NCI-H2171 (cell line): Measurements from ENCODE around the gene PRR19.
"Not testable (repeated sequence)": the region's sequence is repeated elsewhere in the genome, so short reads cannot be mapped to it uniquely, and the experiment has no call there.

Experiments used
- DNase-seq: peaks from one replicate; lab custom pipeline; 2025; lab: John Stamatoyannopoulos, UW

The PRR19 gene, protein sequence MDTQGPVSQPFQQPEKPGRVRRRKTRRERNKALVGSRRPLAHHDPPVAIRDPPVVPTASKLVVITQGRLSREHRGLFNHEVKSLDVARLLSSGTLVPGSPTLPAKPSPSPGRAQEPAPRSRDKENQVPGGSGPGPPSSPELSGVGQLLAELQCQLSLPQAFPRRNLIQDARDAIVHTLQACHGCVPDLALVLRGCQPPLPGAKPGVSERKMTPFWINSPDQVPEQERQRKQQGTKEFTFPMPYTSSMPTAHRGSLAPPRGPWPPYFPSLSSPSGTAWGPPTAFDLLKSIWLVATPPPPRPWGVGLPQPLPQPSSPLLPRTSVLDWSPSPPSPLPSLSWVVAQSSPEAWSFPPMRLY

DNA sequence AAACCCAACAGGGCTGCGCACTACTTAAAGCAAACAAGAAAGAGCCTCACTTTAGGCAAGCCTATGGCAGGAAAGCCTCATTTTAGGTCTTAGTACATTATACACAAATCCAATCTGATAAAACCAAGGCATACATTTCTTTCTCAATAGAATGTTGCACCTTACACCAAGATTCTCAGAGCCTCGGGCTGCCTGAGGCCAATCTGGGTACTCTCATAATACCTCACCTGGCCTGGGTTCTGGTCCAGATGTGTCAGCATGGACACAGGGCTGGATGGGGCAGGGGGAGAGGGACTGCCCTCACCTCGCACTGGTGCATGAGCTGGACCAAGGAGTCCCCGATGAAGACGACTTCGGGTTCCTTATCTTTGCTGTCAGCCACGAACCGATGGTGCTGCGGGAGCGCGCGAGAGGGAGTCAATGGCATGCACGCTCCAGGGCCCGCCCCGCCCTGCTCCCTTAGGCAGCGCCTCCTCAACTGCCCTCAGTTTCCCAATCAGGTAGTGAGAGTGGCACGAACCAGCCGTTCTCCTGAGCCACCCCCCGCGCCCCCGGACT, at the start of gene PRR19:
PRR19 (plus strand) TSS at position 487 of the 558 bp plus-strand sequence. CDS start 7,453 bp downstream, outside the sequence.
- DNase-seq = no peak

DNA sequence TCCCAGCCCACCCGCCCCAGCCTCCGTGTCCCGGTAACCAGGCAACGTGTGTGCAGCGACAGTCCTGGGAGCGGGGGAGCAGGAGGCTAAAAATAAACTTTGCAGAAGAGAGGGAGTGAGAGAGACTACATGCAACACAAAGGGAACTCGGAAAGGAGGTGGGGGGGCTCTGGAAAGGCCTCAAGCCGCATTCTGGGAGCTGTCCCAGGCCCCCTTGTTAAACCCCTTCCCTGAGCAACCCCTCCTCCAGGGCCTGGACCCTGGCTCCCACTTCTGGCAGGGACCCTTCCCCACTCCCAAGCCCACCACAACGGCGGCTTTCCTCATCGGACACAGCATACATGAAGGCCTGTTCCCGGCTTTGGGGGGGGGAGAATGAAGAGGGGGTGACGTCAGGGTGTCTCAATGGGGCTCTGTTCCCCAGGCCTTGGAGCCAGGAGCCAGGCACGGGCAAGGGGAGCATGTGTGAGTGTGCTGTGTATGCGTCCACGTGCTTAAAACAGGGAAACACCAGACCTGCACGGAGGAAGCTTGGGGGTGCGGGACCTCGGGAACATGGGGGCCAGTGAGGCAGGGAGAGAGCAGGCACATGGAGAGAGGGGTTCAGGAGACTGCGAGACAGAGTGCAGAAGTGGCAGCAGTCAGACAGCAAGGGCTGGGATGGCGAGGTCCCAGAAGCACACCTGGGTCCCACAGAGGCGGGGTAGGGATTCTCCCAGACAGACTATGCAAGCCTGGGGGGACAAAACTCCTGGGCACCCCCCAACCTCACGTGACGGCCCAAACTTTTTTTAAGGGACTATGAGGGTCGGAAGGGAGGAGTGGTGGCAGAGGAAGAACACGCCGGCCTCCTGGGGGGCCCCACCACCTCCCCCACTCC, 49.3 kb upstream of the PRR19 start:
- DNase-seq = no peak

DNA sequence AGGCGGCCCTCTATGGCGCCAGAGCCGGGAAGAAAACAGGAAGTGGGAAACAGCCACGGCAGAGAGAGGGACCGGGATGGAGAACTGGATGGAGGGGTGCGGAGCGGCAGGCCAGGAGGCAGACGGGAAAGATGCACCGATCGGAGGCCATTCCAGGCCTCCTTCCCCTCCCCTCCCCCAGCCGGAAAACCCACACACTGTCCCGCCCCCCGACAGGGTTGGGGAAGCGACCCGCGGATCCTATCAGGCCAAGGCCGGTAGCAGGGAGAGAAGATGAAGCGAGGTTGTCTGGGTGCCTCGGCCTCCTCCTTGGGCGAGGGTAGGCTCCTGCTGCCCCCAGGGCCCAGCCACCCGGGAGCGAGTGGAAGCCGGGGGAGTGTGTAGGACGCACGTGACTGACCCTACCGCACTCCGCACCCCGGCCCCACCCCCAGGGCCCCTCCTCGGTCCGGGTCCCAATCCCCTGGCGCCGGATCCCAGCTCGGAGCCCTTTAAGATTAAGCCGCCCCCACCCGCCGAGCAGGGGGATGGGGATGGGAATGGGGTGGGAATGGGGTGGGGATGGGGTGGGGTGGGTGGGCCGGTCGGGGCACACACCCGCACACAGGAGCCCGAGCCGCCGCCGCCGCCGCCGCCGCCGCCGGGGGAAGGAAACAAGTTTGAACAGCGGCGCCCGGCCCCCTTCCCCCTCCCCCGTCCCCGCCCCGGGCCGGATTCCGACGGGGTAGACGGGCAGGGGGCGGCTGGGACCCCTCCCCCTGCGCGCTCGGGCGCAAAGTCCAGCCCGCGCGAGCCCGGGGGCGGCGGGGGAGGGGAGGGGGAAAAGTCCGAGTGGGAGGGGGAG, 48.5 kb upstream of the PRR19 start:
- peak; percentile 50 for DNase-seq

DNA sequence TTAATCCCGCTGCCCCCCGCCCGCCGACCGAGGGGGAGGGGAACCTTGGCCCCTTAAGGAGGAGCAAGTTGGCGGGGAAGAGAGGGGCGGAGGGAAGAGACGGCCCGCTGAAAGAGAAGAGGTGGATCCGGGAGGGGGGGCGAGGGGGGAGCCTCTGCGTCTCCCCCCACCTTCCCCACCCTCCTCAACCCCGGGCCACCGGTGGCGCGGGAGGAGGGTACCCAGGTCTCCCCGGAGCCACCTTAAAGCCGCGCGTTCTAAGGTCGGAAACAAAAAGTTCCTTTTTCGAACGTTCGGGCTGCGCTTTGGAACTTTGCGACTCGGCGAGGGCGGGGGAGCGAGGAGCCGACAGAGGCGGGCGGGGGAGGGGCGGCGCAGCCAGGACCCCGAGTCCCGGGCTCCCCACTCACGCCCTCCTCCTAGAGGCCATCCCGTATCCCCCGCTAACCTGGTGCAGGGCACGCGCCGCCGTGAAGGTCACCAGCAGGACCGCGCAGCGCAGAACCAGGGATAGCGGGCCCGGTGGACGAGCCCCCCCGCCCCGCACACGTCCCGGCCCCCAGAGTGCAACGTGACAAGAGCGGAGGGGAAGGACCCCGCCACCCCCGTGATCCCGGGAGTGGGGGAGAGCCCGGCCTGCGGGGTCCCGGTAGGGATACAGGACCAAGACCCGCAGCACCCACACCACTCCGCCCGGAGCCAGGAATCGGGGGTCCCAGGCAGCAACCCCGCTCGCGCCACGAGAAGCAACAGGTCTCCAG, 47.7 kb upstream of the PRR19 start:
- peak; percentile 76 for DNase-seq

DNA sequence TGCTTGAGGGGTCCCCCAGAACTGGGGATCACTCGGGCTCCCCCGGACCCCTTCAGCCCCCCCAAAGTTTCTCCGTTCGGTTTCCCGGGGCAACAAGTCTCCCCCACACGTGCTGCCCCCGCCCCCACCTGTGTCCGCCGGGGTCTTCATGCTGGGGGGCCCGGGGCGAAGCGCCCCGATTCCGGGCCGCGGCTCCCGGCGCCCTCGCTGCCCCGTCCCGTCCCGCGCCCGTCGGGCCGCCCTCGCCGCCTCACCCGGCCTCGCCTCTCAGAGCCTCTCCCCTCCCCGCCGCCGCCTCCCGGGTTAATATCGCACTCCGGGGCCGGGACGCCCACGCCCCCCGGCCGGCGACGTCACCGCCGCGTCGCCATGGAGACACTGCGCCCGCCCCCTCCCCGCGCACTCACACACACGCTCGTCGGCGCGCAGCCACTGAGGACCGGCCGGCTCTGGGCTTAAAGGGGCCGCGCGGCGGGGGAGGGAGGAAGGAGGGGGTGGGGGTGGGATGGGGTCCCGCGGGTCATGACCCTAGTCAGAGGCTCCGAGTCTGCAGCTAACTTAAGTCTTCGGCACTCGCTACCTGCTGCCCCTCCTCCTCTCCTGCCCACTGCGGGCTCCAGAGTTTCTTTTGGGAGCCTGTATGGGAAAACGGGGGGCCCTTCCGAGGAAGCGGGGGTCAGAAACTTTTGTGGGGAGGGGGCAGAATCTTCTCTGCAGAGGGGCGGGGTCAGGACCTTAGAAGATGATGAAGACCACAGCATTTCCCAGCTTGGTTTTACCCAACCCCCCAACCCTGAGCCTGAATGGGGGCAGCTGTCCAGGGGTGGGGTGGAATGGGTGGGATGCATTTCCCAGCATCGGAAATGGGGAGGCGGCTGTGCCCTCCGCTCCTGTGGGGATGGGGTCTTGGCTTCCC, 46.8 kb upstream of the PRR19 start, which contains the start of gene ERF:
ERF (minus strand) TSS at position 279 of the 916 bp plus-strand sequence; CDS start at position 150, 129 bp downstream.
- peak; percentile 90 for DNase-seq

DNA sequence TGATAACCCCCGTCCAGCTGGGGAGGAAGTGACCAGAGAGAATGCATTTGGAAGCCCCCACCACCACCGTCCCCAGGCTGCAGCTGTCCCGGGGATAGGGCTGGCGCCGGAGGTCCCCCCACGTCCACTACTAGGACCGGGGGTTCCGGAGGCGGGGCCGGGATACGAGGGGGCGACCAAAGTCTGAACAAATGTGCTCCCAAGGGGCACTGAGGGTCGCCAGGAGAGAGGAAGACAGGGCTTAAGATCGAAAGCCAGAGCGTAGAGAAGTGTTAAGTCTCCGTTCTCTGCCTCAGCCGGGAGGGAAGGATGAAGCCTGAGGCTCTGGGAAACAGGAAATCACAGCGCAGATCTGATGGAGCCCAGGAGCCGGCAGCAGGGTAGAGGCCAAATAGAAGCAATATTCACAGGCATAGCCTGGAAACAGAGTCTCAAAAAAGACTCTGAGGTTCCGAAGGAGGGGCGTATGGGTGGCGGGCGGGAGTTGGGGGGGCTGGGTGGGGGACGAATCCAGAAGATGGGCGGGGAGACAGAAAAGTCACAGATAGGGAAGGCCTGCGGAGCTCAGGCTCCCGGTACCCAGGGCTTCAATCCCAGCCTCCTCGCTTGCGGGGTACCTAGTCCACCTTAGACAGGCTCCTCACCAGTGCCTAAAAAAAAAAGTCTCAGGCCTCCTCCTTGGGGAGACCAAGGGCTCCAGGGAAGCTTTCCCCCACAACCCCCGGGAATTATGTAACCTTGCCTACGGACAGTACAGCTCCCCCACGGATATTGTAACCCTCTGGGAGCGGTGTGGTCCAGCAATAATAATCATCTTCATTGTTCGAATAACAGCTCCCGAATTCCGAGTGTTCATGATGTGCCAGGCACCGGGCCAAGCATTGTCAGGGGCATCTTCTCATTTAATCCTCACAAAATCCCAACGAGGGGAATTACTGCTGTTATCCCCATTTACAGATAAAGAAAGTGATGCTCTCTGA, 45.9 kb upstream of the PRR19 start:
- DNase-seq = peak; percentile 33

DNA sequence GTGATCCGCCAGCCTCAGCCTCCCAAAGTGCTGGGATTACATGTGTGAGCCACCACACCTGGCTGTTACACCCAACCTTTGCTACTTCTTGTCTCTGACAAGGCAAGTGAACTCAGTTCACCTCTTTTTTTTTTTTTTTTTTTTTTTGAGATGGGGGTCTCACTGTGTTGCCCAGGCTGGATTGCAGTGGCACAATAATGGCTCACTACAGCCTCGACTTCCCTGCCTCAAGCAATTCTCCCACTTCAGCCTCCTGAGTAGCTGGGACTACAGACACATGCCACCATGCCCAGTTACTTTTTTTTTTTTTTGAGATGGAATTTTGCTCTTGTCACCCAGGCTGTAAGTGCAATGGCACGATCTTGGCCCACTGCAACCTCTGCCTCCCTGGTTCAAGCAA, 44.1 kb upstream of the PRR19 start:
- DNase-seq = not testable (repeated sequence)

DNA sequence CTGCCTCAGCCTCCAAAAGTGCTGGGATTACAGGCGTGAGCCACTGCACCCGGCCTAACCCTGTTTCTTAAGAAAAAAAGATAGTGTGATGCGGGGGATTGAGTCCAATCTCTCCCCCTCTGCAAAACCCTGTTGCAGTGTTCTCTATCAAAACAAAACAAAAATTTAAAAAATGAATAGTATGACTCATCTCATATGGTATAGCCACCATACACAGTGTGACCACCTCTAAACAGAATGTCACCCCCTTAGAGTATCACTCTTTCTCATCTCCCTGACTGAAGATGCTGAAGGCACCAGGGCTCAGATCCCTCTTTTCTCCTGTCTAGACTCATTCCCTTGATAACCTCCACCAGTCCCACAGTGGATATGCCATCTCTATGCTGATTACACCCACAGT, 40.2 kb upstream of the PRR19 start:
- DNase-seq = no peak

DNA sequence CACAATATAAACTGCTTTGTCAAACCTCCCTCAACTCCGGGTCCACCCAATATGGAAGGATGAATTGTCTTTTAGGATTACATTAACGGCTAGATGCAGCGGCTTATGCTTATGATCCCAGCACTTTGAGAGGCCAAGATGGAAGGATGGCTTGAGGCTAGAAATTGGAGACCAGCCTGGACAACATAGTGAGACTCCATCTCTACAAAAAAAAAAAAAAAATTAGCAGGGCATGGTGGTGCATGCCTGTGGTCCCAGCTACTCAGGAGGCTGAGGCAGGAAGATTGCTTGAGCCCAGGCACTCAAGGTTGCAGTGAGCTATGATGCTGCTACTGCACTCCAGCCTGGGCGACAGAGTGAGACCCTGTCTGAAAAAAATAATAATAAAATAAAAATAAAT, 35.8 kb upstream of the PRR19 start:
- not testable (repeated sequence) for DNase-seq

DNA sequence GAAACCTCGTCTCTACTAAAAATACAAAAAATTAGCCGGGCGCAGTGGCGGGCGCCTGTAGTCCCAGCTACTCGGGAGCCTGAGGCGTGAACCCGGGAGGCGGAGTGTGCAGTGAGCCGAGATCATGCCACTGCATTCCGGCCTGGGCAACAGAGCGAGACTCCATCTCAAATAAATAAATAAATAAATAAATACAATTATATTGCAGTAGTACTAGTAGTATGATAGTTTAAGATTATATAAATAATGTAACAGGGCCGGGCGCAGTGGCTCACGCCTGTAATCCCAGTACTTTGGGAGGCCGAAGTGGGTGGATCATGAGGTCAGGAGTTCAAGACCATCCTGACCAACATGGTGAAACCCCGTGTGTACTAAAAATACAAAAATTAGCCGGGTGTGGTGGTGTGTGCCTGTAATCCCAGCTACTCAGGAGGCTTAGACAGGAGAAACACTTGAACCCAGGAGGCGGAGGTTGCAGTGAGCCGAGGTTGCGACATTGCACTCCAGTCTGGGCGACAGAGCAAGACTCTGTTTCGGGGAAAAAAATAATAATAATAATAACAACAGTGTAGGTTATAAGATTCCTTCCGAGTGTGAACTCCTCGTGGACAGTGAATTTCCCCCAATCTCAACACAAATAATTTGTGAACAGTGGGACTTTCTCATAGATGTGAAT, 34.9 kb upstream of the PRR19 start:
- not testable (repeated sequence) for DNase-seq

DNA sequence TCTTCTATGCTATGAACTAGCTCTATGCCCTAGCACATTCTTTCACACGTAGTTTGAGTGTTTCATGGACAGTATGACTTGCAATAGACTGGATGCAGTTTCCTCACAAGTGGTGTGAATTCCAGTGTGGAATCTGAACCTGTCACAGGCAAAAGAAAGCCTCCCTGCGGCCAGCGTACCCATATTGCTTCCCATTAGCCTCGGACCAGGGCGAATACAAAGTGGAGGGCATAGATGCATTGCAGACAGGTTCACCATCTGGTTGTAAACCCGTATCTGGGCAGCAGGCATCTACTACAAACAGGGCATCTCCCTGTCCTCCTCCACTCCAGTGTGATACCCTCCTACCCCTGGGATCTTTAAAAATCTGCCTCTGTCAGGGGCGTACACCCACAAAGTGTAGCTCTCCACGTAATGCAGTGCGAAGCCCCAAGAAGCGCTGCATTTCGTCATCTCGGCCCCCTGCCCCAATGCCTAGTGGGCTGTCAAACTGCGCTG, 34.2 kb upstream of the PRR19 start:
- DNase-seq = no peak

DNA sequence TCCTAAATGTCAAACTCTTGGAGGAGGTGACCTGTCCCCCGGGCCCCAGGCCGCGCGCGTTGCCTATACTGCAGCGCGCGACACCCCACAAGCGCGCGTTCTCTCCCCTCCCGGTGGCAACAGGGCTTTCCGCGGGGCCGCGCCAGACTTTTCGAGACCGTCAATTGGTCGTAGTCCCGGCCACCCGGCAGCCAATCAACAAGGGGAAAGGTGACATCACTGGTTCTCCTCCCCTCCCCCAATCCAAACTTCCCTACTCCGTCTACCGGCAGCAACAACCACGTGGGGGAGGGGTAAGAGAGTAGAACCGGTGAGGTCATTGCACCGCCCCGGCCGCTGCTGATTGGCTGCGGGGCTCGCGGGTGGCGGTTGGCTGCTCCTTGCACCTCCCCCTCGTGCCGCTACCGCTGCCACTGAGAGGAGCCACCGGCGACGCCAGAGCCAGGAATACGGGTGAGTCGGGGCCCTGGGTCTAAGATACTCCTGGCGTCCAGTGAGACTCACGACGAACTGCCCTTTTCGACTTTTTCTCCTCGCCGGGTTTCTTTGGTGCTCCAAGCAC, 33.7 kb upstream of the PRR19 start:
- peak; percentile 99 for DNase-seq

DNA sequence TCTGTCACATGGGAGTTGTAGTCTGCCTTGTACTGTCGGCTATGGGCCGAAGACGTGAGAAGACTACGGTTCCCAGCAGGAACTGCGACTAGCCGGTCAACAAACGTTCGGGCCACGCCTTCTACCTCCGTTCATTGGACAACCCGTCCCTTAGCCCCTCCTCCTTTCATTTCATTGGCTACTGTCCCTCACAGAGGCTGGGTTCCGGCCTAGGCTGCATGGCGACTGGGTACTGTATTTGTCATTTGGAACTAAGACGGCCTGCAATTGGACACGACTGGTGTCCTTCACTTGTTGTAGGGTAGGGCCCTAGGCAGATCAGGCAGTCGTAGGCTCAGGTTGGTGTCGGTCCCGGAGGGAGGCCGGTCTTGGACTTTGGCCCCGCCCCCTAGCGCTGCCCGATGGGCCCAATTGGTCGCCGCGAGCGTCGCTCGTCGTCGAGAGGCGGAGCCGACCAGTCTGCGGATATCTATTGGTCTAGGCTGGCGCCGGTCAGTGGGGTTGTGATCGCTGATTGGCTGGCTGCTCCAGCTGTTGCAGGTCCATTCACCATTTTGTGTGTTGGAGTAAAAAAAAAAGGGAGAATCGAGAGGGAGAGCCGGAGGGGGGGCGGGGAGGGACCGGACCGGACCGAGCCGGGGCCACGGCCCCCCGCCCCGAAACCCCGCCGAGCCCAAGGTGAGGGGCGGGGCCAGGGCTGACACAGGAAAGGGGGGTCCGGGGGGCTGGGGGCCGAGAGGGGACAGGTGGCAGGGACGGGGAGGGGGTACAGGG, 33.0 kb upstream of the PRR19 start, which contains the start of gene CIC:
CIC (plus strand) TSS at position 549 of the 774 bp plus-strand sequence. CDS start 2,532 bp downstream, outside the sequence.
- DNase-seq = peak; percentile 100

DNA sequence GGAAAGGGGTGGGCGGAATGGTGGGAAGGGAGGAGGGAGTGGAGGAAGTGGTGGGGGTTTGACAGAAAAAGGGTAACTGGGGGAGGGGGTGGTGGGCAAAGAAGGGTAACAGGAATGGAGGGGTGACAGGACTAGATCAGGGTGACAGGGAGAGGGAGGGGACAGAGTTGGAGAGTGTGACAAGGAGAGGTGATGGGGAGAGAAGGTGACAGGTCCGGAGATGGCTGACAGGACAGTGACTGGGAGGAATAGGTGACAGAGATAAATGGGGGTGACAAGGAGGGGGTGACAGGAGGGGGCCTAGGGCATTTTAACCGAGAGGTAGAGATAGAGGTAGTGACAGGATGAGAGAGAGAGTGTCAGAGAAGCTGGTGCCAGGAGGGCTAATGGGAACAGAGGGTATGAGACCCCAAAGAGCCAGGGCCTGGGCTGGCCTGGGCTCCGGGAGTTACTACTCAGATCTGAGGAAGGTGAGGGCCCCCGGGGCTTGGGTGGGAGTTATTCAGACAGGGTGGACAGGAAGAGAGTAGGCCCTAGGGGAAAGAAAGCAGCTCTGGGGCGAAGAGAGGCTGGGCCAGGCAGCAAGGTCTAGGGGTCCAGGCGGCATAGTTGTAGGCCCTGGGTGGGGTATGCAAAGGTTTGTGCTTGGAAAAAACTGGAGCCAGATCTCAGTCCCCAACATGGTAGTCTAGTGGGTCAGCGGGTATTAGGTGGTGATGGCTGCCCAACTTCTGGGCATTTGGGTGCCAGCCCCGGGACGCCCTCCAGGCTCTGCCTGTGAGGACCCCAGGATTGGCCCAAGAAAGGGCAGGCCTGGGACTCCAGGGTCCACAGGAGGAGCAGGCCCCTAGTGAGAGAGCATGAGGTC, 32.2 kb upstream of the PRR19 start:
- DNase-seq = no peak

DNA sequence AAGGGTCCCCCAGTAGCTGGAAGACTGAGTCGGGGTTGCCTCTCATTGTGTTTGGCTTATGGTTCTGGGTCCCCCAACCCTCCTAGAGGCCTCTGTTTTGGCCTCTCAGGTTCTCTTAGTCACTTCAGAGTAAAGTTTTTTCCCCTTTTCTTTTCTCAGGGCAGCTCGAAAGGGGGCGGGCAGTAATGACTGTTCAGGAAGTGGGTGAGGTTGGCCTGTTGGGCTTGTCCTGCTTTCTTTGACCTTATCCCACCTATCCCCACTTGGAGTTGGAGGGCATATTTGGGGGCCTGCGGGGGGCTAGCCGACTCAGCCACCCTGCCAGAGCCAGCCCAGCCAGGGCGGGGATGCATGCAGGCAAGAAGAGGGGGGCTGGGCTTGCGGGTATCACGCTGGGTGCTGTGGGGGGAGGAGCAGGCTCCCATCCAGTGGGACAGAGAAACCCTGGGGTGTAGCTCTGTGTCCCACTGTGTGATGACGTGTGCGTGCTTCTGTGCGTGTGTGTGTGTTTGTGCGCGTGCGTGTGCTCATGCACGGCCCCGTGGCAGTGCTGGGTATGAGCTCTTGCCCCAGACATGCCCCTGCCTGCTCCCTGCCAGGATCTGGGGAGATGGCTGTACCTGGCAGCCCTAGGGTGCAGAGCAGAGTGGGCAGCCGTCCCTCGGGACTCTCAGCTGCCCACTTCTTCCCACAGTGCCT, 31.4 kb upstream of the PRR19 start:
- DNase-seq = no peak
